Endothelial cell of umbilical vein (primary cell): ENCODE measurements around the gene ASB10. TPM values are rescaled to one million over a fixed set of nuclear protein-coding genes. Genes with fewer than 3 reads are reported as not detected.

Experiments
- BruUV-seq: library from RNA; stranded (reverse); fragments of 400-500 nt; replicated peaks from 2 replicates; lab custom pipeline; 2021; lab: Mats Ljungman, UMichigan
- CTCF ChIA-PET: fragments of 300-600, 350-600 bp; sonication (Branson Sonifier 250); formaldehyde crosslinking; loops from one replicate; lab custom pipeline; 2021; ENCODE audit warnings: antibody characterized with exemption, inconsistent platforms; lab: Charles Lee
- POLR2A ChIA-PET: fragments of 300-600, 350-600 bp; sonication (Branson Sonifier 250); formaldehyde crosslinking; loops from one replicate; lab custom pipeline; 2021; ENCODE audit warnings: antibody characterized with exemption, inconsistent platforms; lab: Charles Lee
- DNase-seq: peaks from one replicate; pipeline ENCODE4 v3.0.0-alpha.2; 2011; ENCODE audit warnings: low read depth, low spot score
- FAIRE-seq: peaks from 2 replicates; lab custom pipeline; 2011; peaks lifted over from hg19 to GRCh38; lab: Jason Lieb, UNC
- H2AFZ ChIP-seq: 2 replicates; pipeline ENCODE4 v1.6.0; 2012; ENCODE audit warnings: low read depth, low read length, control low read depth, inconsistent platforms
- H3K27ac ChIP-seq: 2 replicates; pipeline ENCODE4 v1.5.1; 2011; ENCODE audit warnings: low read depth, mild to moderate bottlenecking, control low read depth, low read length, moderate library complexity; ENCODE audit not compliant: insufficient read depth
- H3K27me3 ChIP-seq, 2 experiments: 2 replicates each; pipeline versions ENCODE4 v1.6.0 to v1.6.1; 2011; ENCODE audit warnings: low read length in 2 of 2, mixed read lengths in 1 of 2; ENCODE audit not compliant: control insufficient read depth in 2 of 2, insufficient read depth in 2 of 2
- H3K36me3 ChIP-seq, 2 experiments: 2 replicates in 1 of 2; 3 replicates in 1 of 2; pipeline ENCODE4 v1.5.1; 2011; ENCODE audit warnings: low read length in 2 of 2, mild to moderate bottlenecking in 1 of 2, moderate library complexity in 1 of 2; ENCODE audit not compliant: control insufficient read depth in 2 of 2, insufficient read depth in 2 of 2; ENCODE audit errors: extremely low read depth in 1 of 2
- H3K4me1 ChIP-seq: 3 replicates; pipeline ENCODE4 v1.5.1; 2011; ENCODE audit warnings: mild to moderate bottlenecking, low read length; ENCODE audit not compliant: control insufficient read depth, insufficient read depth; ENCODE audit errors: extremely low read depth
- H3K4me2 ChIP-seq: 2 replicates; pipeline ENCODE4 v1.6.1; 2011; ENCODE audit warnings: low read length, control low read depth, mixed read lengths; ENCODE audit not compliant: insufficient read depth
- H3K4me3 ChIP-seq, 3 experiments: fragments of 200-600 bp in 1 of 3; sonication (generic), shearing (Covaris generic) in 1 of 3; replicated peaks in 1 of 3; 2 replicates each; pipeline ENCODE4 v1.5.1; 2011 to 2016; ENCODE audit warnings: control low read depth in 3 of 3, low read length in 3 of 3, mild to moderate bottlenecking in 2 of 3, inconsistent platforms in 1 of 3, low read depth in 1 of 3, moderate library complexity in 1 of 3; ENCODE audit not compliant: insufficient read depth in 1 of 3
- H3K79me2 ChIP-seq: 2 replicates; pipeline ENCODE4 v1.6.0; 2012; ENCODE audit warnings: low read length, inconsistent platforms; ENCODE audit not compliant: control insufficient read depth, insufficient read depth
- H3K9ac ChIP-seq: replicated peaks from 2 replicates; pipeline ENCODE3; 2011; ENCODE audit warnings: low read length, control low read depth; ENCODE audit not compliant: insufficient read depth; ENCODE audit errors: extremely low read depth
- H3K9me1 ChIP-seq: replicated peaks from 3 replicates; pipeline ENCODE4 v1.6.0; 2011; ENCODE audit warnings: mild to moderate bottlenecking, low read length; ENCODE audit not compliant: control insufficient read depth, insufficient read depth; ENCODE audit errors: extremely low read depth
- H3K9me3 ChIP-seq: replicated peaks from 2 replicates; pipeline ENCODE4 v1.5.1; 2012; ENCODE audit warnings: low read length, inconsistent platforms; ENCODE audit not compliant: control insufficient read depth, insufficient read depth
- H4K20me1 ChIP-seq: replicated peaks from 2 replicates; pipeline ENCODE3; 2011; ENCODE audit warnings: mild to moderate bottlenecking, low read length; ENCODE audit not compliant: control insufficient read depth, insufficient read depth; ENCODE audit errors: extremely low read depth
- CTCF ChIP-seq, 2 donors: IDR thresholded peaks; 1 replicate in 1 of 2; 2 replicates in 1 of 2; pipeline ENCODE4 v1.5.1; 2011; ENCODE audit warnings: low read length in 2 of 2, mild to moderate bottlenecking in 2 of 2, moderate library complexity in 2 of 2, control low read depth in 1 of 2, inconsistent platforms in 1 of 2, low read depth in 1 of 2; ENCODE audit not compliant: insufficient read depth in 1 of 2; ENCODE audit errors: extremely low read depth in 1 of 2
- EZH2 ChIP-seq: IDR thresholded peaks from 2 replicates; pipeline ENCODE4 v1.6.1; 2012; ENCODE audit warnings: borderline replicate concordance, low read depth, mild to moderate bottlenecking, moderate library complexity, low read length, inconsistent platforms; ENCODE audit not compliant: severe bottlenecking
- FOS ChIP-seq: IDR thresholded peaks from 2 replicates; pipeline ENCODE4 v1.6.1; 2011; ENCODE audit warnings: mild to moderate bottlenecking, low read length, moderate library complexity, borderline replicate concordance; ENCODE audit not compliant: insufficient read depth
- GATA2 ChIP-seq: IDR thresholded peaks from 2 replicates; pipeline ENCODE4 v1.7.0; 2011; ENCODE audit warnings: low read depth, mild to moderate bottlenecking, moderate library complexity, mixed read lengths, low read length; ENCODE audit not compliant: insufficient read length, insufficient read depth
- JUN ChIP-seq: IDR thresholded peaks from 2 replicates; pipeline ENCODE4 v1.6.1; 2011; ENCODE audit warnings: borderline replicate concordance, low read depth; ENCODE audit not compliant: insufficient read length, insufficient read depth
- MAX ChIP-seq: IDR thresholded peaks from 2 replicates; pipeline ENCODE4 v1.6.1; 2011; ENCODE audit not compliant: insufficient read depth, insufficient read length
- MYC ChIP-seq: IDR thresholded peaks from one replicate; pipeline ENCODE4 v1.6.1; 2011; ENCODE audit warnings: mild to moderate bottlenecking, low read depth, low read length
- POLR2A ChIP-seq: IDR thresholded peaks from 2 replicates; pipeline ENCODE4 v1.6.1; 2012; ENCODE audit warnings: low read depth, mild to moderate bottlenecking, control low read depth, low read length
- POLR2AphosphoS5 ChIP-seq: IDR thresholded peaks from 2 replicates; pipeline ENCODE4 v1.6.1; 2012; ENCODE audit warnings: low read depth, mild to moderate bottlenecking, control low read depth, low read length, moderate library complexity; ENCODE audit not compliant: insufficient read depth
- dilution Hi-C: fragments of 300-500 bp; cut with MboI; formaldehyde crosslinking; loops from one replicate; pipeline ENCODE4 v1.15.0; 2019; ENCODE audit warnings: low sequenced_read_pairs; ENCODE audit not compliant: extremely low pct_ligation_motif_present
- intact Hi-C: fragments of 100-400 bp; cut with micrococcal nuclease; formaldehyde crosslinking; loops from one replicate; pipeline ENCODE4 v1.10.0; 2022
- polyA plus RNA-seq, 4 experiments: library from polyadenylated mRNA; depleted of rRNA in 3 of 4; stranded (reverse) in 3 of 4; unstranded in 1 of 4; fragments of >200 nt; gene quantifications; 2 replicates each; pipeline versions ENCODE4 v1.2.1 to v1.2.3, GENCODE V29; 2011 to 2012; ENCODE audit warnings: missing spikeins in 1 of 4
- total RNA-seq: library from RNA; stranded (reverse); gene quantifications from 2 replicates; pipeline ENCODE4 v1.2.3, GENCODE V29; 2021

ASB10 gene
- total and polyA plus RNA-seq, 2 donors (not counting 3 experiments of a cell fraction or from before 2014, with no cell fraction given) = not detected

- intact Hi-C loops = no loop called here
- ChIA-PET POLR2A (no interaction called here), CTCF (interaction anchor here (1.0 to 2.7 kb wide), 3 partner anchors 9 to 113 kb away, joined by 3 to 11 read pairs (median 4); partner anchors contain the start of gene ABCF2)
These were observed 49.4 kb upstream of the ASB10 start for GRCh38 chr7:151236406-151236805.

More at GRCh38 chr7:151236406-151236805, 49.4 kb upstream of the ASB10 start:
- no peak overlapping the region for H3K27ac ChIP-seq
- no peaks in the 10 kb centered on the region for H3K9me1 ChIP-seq
- H4K20me1 ChIP-seq = no peaks in the 10 kb centered on the region
- peaks cover 39% of the 10 kb centered on the region for H3K79me2 ChIP-seq
- H3K4me3 ChIP-seq = no peak overlapping the region
- H3K36me3 ChIP-seq = peaks cover 3 to 37% of the 10 kb centered on the region in 2 experiments
- no TSS peak for BruUV-seq
- no peak overlapping the region for H3K9ac ChIP-seq
- dilution Hi-C loops = no loop called here
- no peak overlapping the region for H2AFZ ChIP-seq
- DNase-seq (no peak), FAIRE-seq (no peak)
- peaks cover 13% of the 10 kb centered on the region for H3K4me1 ChIP-seq
- no peaks in the 10 kb centered on the region for H3K27me3 ChIP-seq
- TF ChIP-seq MAX (no peak), GATA2 (no peak), EZH2 (no peak), POLR2AphosphoS5 (no peak), CTCF (IDR thresholded peaks at IDR 0.05; ENCODE audit: extremely low read depth in 1 of 2, insufficient read depth in 1 of 2, low read depth in 1 of 2, low read length in 2 of 2) (no peak), JUN (no peak), FOS (no peak), POLR2A (no peak), MYC (no peak)
- no peaks in the 10 kb centered on the region for H3K9me3 ChIP-seq
- H3K4me2 ChIP-seq = no peak overlapping the region
